ENCODE measurements around the gene SMAD6.

Gene SMAD6

DNA sequence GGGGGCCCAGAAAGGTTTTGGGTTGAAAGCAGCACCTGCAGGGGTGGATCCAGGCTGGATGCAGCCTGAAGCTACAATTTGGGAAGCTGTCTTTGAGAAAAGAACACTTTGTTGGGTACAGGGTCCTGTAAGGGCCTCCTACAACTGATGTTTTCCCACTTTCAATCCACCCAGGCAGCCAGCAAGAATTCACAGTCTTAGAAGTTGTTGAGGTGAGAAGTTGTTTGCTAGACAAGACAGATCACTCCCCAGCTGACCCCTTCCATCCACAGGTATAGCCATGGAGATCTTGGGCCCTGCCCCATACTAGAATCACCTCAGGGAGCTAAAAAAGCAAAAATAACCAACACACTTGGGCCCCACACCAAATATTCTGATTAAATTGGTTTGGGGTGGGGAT lies 10.3 kb upstream of the SMAD6 start:
- TF ChIP-seq, protein P1, sequence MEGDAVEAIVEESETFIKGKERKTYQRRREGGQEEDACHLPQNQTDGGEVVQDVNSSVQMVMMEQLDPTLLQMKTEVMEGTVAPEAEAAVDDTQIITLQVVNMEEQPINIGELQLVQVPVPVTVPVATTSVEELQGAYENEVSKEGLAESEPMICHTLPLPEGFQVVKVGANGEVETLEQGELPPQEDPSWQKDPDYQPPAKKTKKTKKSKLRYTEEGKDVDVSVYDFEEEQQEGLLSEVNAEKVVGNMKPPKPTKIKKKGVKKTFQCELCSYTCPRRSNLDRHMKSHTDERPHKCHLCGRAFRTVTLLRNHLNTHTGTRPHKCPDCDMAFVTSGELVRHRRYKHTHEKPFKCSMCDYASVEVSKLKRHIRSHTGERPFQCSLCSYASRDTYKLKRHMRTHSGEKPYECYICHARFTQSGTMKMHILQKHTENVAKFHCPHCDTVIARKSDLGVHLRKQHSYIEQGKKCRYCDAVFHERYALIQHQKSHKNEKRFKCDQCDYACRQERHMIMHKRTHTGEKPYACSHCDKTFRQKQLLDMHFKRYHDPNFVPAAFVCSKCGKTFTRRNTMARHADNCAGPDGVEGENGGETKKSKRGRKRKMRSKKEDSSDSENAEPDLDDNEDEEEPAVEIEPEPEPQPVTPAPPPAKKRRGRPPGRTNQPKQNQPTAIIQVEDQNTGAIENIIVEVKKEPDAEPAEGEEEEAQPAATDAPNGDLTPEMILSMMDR (conservative IDR thresholded peaks at IDR 0.05; ENCODE audit: low read depth): no peak
- H3K27ac ChIP-seq: no peak overlapping the region
- no peak for DNase-seq (ENCODE audit: low spot score)
- CTCF ChIA-PET: interaction anchor here (0.6 kb wide), 1 partner anchor 1202 kb away, joined by 4 read pairs; no protein-coding TSS in a partner anchor
- POLR2A ChIA-PET (ENCODE audit: low non-redundant PET): no interaction called here

DNA sequence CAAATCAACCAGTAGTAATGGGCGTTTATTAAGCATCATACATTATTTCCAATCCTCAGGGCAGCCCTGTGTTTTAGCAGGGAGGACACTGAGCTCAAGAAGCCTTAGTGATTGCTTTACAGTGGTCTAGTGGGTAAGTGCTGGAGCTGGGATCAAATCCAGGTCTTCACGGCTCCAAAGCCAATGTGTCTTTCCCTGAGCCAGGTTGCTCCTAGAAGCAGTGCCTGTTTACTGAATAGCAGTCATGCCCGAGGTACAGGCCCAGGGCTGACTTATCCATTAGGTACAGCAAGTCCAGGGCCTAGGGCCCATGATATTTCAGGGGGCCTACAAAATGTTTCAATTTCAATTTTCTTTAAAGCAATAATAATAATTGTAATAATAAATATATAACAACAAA lies 9.6 kb upstream of the SMAD6 start:
- TF ChIP-seq, protein P1 (conservative IDR thresholded peaks at IDR 0.05; ENCODE audit: low read depth): no peak
- ChIA-PET POLR2A (ENCODE audit: low non-redundant PET) (no interaction called here), CTCF (no interaction called here)
- H3K27ac ChIP-seq: no peak overlapping the region
- no peak for DNase-seq (ENCODE audit: low spot score)

DNA sequence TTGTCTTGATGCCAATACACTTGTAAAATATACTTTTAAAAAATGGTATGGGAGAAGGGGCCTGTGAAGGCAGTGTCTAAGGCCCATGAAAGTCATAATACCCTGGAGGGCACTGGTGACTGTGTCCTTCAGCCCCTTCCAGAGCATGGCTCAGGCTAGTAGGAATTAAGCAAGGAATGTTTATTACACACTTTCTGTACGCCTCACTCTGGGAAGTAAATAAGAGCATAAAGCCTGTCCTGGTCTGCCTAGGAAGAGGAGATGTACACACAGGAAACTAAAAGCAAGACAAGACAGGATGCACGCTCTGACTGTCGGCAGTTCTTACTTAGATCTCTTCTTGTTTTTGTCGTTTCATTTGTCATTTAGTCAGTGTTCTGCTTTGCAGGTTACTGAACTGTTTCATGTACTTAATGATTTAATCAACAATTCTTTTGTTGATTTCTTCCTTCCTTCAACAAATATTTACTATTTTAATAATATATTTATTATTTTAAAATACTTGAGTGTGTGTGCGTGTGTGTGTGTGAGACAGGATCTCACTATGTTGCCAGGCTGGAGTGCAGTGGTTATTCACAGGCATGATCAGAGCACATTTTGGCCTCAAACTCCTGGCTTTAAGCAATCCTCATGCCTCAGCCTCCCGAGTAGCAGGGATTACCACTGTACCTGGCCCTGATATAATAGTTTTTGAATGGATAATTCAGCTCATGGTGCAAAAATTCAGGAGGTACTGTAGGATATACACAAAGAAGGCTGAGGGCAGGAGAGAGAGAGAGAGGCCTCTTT lies 9.0 kb upstream of the SMAD6 start:
- POLR2A ChIA-PET (ENCODE audit: low non-redundant PET): no interaction called here
- TF ChIP-seq, protein P1 (conservative IDR thresholded peaks at IDR 0.05; ENCODE audit: low read depth): no peak
- no peak for DNase-seq (ENCODE audit: low spot score)
- CTCF ChIA-PET: no interaction called here
- H3K27ac ChIP-seq: no peak overlapping the region

DNA sequence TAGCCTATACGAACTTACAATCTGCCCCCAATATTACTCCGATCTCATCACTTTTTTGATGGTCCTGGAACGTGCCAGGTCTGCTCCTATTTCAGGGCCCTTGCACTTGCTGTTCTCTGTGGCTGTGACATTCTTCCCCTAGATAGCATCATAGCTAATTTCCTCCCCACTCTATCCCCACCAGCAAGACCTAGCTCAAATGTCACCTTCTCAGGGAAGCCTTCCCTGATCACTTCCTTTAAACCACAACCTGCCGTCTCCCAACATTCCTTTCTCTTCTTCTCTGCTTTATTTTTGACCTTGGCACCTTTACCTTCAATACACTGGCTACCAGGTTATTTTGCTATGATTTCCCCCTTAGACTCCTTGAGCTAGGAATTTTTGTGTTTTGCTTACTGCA lies 5.3 kb upstream of the SMAD6 start:
- TF ChIP-seq, protein P1 (conservative IDR thresholded peaks at IDR 0.05; ENCODE audit: low read depth): no peak
- H3K27ac ChIP-seq: no peak overlapping the region
- POLR2A ChIA-PET (ENCODE audit: low non-redundant PET): no interaction called here
- DNase-seq (ENCODE audit: low spot score): no peak
- CTCF ChIA-PET: interaction anchor here (0.7 kb wide), 1 partner anchor 108 kb away, joined by 3 read pairs; no protein-coding TSS in a partner anchor

DNA sequence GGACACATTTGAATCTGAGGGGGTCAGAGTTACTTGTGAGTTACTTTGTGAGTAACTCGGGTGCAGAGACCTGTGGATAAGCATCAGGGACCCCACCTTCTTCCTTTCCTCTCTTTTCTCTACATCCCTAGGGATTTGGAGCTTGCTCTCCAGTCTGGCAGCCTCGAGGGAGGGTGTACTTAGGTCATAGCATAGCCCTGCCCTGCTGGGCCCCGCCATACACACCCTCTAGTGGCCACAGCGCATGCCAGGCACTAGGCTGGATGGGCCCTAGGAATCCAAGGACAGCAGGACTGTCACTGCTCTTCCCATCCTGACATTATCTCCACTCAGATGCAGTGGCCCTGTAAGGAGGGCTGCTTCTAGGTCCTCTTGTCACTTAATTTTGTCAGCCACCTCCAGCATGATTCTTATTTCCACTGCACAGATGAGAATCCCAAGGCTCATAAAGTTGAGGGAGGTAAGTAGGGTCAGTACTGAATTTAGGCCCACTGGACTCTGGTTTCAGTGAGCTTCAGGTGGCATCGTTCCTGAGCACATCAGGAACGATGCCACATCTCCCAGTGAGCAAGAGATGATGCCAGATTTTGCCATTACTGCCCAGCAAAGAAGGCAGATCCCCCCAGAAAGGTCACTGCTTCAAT lies 3.6 kb upstream of the SMAD6 start:
- peak; percentile 56 for DNase-seq (ENCODE audit: low spot score)
- TF ChIP-seq, protein P1 (conservative IDR thresholded peaks at IDR 0.05; ENCODE audit: low read depth): peak; percentile 86
- CTCF ChIA-PET: interaction anchor here (0.6 to 1.4 kb wide), 13 partner anchors 12 to 198 kb away, joined by 3 to 7 read pairs (median 3); no protein-coding TSS in a partner anchor
- POLR2A ChIA-PET (ENCODE audit: low non-redundant PET): no interaction called here
- H3K27ac ChIP-seq: no peak overlapping the region

DNA sequence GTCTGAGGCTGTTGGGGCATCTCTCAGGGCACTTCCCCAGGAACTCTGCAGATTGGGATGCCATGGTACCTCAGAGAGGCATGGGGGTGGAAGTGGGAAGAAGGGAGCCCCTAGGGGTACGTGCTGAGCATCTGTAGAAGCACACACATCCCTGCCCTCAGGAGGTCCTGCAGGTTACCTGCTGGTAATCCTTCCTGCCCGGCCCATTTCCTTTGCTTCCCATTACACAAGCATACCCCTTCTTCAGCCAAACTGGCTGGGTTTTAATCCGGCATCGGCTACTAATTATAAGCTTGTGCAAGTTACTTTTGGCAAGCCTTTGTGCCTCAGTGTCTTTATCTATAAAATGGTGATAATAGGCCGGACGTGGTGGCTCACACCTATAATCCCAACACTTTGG lies 3.1 kb upstream of the SMAD6 start:
- ChIA-PET POLR2A (ENCODE audit: low non-redundant PET) (no interaction called here), CTCF (interaction anchor here (0.6 to 1.4 kb wide), 6 partner anchors 15 to 198 kb away, joined by 3 to 5 read pairs (median 3); no protein-coding TSS in a partner anchor)
- DNase-seq (ENCODE audit: low spot score): no peak
- H3K27ac ChIP-seq: no peak overlapping the region
- TF ChIP-seq, protein P1 (conservative IDR thresholded peaks at IDR 0.05; ENCODE audit: low read depth): no peak

Measured in RWPE1 (cell line).